Loucy (cell line): Measurements from ENCODE around the gene FAM131B.
"Not testable (repeated sequence)": the region's sequence is repeated elsewhere in the genome, so short reads cannot be mapped to it uniquely, and the experiment has no call there.

Experiments used
- H2AFZ ChIP-seq: fragments of 200-600 bp; sonication (generic); 2 replicates; pipeline ENCODE4 v1.6.0; 2016; ENCODE audit warnings: antibody characterized with exemption, mild to moderate bottlenecking, low read length, moderate library complexity
- H3F3A ChIP-seq: fragments of 200-600 bp; 2 replicates; pipeline ENCODE4 v1.6.0; 2016; ENCODE audit warnings: antibody characterized with exemption, low read depth, mild to moderate bottlenecking
- H3K27me3 ChIP-seq: fragments of 200-600 bp; sonication (generic); 2 replicates; pipeline ENCODE4 v1.6.1; 2014; ENCODE audit warnings: low read length, mild to moderate bottlenecking; ENCODE audit not compliant: insufficient read depth, poor library complexity, severe bottlenecking
- H3K36me3 ChIP-seq: fragments of 200-600 bp; sonication (generic); 2 replicates; pipeline ENCODE4 v1.6.1; 2016; ENCODE audit warnings: low read length; ENCODE audit not compliant: insufficient read depth
- H3K4me1 ChIP-seq: fragments of 200-600 bp; sonication (generic); 2 replicates; pipeline ENCODE4 v1.5.1; 2014; ENCODE audit warnings: low read length, mild to moderate bottlenecking; ENCODE audit not compliant: insufficient read depth, poor library complexity, severe bottlenecking
- H3K4me2 ChIP-seq: fragments of 200-600 bp; sonication (generic); 2 replicates; pipeline ENCODE4 v1.6.0; 2014; ENCODE audit warnings: antibody characterized with exemption, low read length, low read depth, mild to moderate bottlenecking; ENCODE audit not compliant: poor library complexity, severe bottlenecking
- H3K4me3 ChIP-seq: fragments of 200-600 bp; sonication (generic); 2 replicates; pipeline ENCODE4 v1.5.1; 2014; ENCODE audit warnings: low read length, mild to moderate bottlenecking, mixed read lengths; ENCODE audit not compliant: poor library complexity, severe bottlenecking
- H3K79me2 ChIP-seq: fragments of 200-600 bp; sonication (generic); 2 replicates; pipeline ENCODE4 v1.6.1; 2014; ENCODE audit warnings: low read length; ENCODE audit not compliant: insufficient read depth
- H3K9ac ChIP-seq: fragments of 200-600 bp; sonication (generic); 2 replicates; pipeline ENCODE4 v1.6.0; 2014; ENCODE audit warnings: mild to moderate bottlenecking, low read depth, low read length, moderate library complexity; ENCODE audit not compliant: poor library complexity, severe bottlenecking
- H3K9me2 ChIP-seq: fragments of 200-600 bp; sonication (generic); replicated peaks from 2 replicates; pipeline ENCODE4 v1.6.1; 2016; ENCODE audit warnings: low read depth, low read length, mixed read lengths
- H3K9me3 ChIP-seq: fragments of 200-600 bp; sonication (generic); 2 replicates; pipeline ENCODE4 v1.6.1; 2014; ENCODE audit warnings: mild to moderate bottlenecking, antibody characterized with exemption, low read length, low read depth; ENCODE audit not compliant: insufficient read depth
- H4K20me1 ChIP-seq: fragments of 200-600 bp; sonication (generic); 2 replicates; pipeline ENCODE4 v1.6.0; 2014; ENCODE audit warnings: antibody characterized with exemption, low read length, mild to moderate bottlenecking; ENCODE audit not compliant: insufficient read depth, poor library complexity, severe bottlenecking
- CTCF ChIP-seq: fragments of 200-600 bp; sonication (generic); conservative IDR thresholded peaks from 2 replicates; pipeline ENCODE4 v1.5.1; 2014; ENCODE audit warnings: mild to moderate bottlenecking, antibody characterized with exemption, low read length
- EZH2phosphoT487 ChIP-seq: fragments of 200-600 bp; IDR thresholded peaks from 2 replicates; pipeline ENCODE4 v1.6.1; 2018; ENCODE audit warnings: antibody characterized with exemption, mild to moderate bottlenecking, moderate library complexity, borderline replicate concordance

FAM131B gene

GRCh38 chr7:143406002-143406357, 43.5 kb upstream of the FAM131B start:
- Histone ChIP-seq H3K4me2 (no peak overlapping the region), H3K9ac (no peak overlapping the region), H3K4me1 (peaks cover 44% of the 10 kb centered on the region), H3K4me3 (no peak overlapping the region), H3K36me3 (no peaks in the 10 kb centered on the region), H3K9me3 (no peaks in the 10 kb centered on the region), H3K27me3 (no peaks in the 10 kb centered on the region), H3F3A (peaks cover 5% of the 10 kb centered on the region; the same call in 1 of the 2 replicates), H4K20me1 (no peaks in the 10 kb centered on the region), H3K79me2 (peaks cover 13% of the 10 kb centered on the region), H3K9me2 (no peaks in the 10 kb centered on the region), H2AFZ (no peak overlapping the region)
- no peak for TF ChIP-seq CTCF
- TF ChIP-seq EZH2phosphoT487: no peak

GRCh38 chr7:143405173-143406001, 42.9 kb upstream of the FAM131B start:
- no peak overlapping the region for H3K9ac ChIP-seq
- no peaks in the 10 kb centered on the region for H3K36me3 ChIP-seq
- no peak overlapping the region for H3K4me2 ChIP-seq
- H3K27me3 ChIP-seq: no peaks in the 10 kb centered on the region
- H4K20me1 ChIP-seq: no peaks in the 10 kb centered on the region
- no peak overlapping the region for H3K4me3 ChIP-seq
- no peak for TF ChIP-seq CTCF
- no peak for TF ChIP-seq EZH2phosphoT487
- peaks cover 41% of the 10 kb centered on the region for H3K4me1 ChIP-seq
- no peaks in the 10 kb centered on the region for H3K9me2 ChIP-seq
- H2AFZ ChIP-seq: no peak overlapping the region
- H3K9me3 ChIP-seq: no peaks in the 10 kb centered on the region
- H3K79me2 ChIP-seq: peaks cover 12% of the 10 kb centered on the region
- peaks cover 5% of the 10 kb centered on the region; the same call in 1 of the 2 replicates for H3F3A ChIP-seq

GRCh38 chr7:143402233-143402632, 39.7 kb upstream of the FAM131B start:
- not testable (repeated sequence) for H3K4me2 ChIP-seq, H3K36me3 ChIP-seq, H3K4me3 ChIP-seq, H3K9me3 ChIP-seq, H3F3A ChIP-seq, H3K9ac ChIP-seq, H4K20me1 ChIP-seq, H3K9me2 ChIP-seq, H2AFZ ChIP-seq, H3K79me2 ChIP-seq, H3K27me3 ChIP-seq
- peaks cover 18% of the 10 kb centered on the region for H3K4me1 ChIP-seq

GRCh38 chr7:143401265-143401664, 38.8 kb upstream of the FAM131B start:
- TF ChIP-seq CTCF (no peak), EZH2phosphoT487 (no peak)
- H3K9me2 ChIP-seq: no peaks in the 10 kb centered on the region
- H2AFZ ChIP-seq: no peak overlapping the region

More at GRCh38 chr7:143401265-143401664, 38.8 kb upstream of the FAM131B start:
- H3K4me3 ChIP-seq: no peak overlapping the region
- H3K27me3 ChIP-seq: no peaks in the 10 kb centered on the region
- no peaks in the 10 kb centered on the region for H3F3A ChIP-seq
- peaks cover 8% of the 10 kb centered on the region for H3K4me1 ChIP-seq
- H3K9ac ChIP-seq: no peak overlapping the region
- H3K79me2 ChIP-seq: no peaks in the 10 kb centered on the region
- H3K9me3 ChIP-seq: no peaks in the 10 kb centered on the region
- no peak overlapping the region for H3K4me2 ChIP-seq
- H3K36me3 ChIP-seq: no peaks in the 10 kb centered on the region
- no peaks in the 10 kb centered on the region for H4K20me1 ChIP-seq
